ENCODE results near the gene PDE4D.
"Not testable (repeated sequence)": the region's sequence is repeated elsewhere in the genome, so short reads cannot be mapped to it uniquely, and the experiment has no call there.

PDE4D gene

GRCh38 chr5:59600998-59601397 is 292.5 kb downstream of the PDE4D start:
- DNase-seq = no peak

- no peak for DNase-seq
These were observed 293.4 kb downstream of the PDE4D start for GRCh38 chr5:59600153-59600552.

GRCh38 chr5:59599729-59600128 is 293.8 kb downstream of the PDE4D start:
- no peak for DNase-seq

DNA sequence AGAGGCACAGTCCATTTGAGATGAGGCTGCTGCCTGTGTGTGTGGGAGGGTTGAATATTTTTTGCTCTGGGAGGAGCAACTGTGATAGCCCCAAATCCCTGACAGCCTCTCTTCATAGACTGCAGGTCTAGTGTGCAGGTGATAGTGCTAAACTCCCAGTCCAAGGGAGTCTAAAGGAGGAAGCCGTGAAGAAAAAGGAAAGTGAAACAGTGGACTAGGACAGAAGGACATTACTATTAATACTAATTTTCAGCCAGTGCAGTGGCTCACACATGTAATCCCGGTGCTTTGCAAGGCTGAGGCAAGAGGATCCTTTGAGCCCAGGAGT is 295.0 kb downstream of the PDE4D start:
- DNase-seq = no peak

GRCh38 chr5:59597690-59598546 is 295.6 kb downstream of the PDE4D start:
- no peak for DNase-seq

DNA sequence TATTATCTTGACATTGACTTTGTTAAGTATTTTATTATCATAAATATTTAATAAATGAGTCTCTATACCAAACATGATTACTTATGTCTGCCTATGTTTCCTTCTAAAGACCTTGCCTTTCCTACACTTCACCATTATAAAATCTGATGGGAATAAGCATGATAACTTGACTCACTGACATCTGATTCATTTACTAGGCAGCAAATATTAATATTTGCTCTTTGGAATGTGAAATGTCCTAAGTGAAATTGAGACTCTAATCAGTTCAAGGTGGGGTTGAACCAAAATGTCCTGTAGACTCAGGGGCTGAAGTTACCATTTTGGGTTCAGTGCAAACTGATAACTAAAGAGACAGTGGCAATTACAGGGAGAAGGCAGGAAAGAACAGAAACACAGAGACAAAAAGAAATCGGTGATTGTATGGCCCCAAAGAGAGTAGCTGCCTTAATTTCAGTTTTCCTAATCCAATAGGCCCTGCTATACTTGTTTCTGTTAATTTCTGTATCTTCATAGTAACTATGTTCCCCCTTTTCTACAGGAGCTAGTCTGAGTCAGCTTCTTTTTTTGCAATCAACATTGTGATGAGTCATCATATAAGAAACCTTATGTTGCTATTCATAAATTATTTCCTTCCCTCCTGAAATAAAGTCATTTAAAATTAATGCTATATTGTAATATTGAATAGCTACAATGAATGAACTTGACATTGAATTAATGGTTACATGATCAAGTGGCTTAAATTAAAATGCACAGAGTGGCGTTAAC is 296.8 kb downstream of the PDE4D start:
- DNase-seq = no peak

DNA sequence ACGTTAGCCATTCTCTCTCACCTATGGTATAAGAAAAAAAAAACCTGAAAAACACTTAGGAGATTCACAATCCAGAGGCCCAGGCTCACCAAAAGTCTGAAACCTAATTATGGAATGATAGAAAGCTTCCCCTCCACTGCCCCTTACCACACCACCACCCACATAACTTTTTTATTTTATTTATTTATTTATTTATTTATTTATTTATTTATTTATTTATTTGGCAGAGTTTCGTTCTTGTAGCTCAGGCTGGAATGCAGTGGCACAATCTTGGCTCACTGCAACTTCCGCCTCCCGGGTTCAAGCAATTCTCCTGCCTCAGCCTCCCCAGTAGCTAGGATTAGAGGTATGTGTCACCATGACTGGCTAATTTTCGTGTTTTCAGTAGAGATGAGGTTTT is 299.4 kb downstream of the PDE4D start:
- not testable (repeated sequence) for DNase-seq

GRCh38 chr5:59593439-59594007 is 300.0 kb downstream of the PDE4D start:
- no peak for DNase-seq

GRCh38 chr5:59592101-59592500 is 301.4 kb downstream of the PDE4D start:
- no peak for DNase-seq

DNA sequence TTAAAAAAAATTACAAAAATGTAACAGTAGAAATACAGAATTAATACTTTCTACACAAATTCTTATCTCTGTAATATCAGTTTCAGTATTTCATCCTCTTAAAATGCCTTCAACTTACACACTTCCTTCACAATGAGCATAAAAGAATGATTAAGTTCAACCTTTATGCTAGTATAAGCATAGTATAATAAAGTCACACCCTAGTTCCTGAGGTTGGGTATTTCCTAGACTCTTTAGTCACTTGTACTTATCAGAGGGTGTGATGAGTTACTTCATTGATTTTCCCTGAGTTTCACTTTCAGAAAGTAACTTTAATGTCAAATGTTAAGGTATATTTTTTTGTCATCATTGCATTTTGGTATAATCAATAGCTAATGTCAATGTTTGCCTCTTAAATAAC is 302.4 kb downstream of the PDE4D start:
- no peak for DNase-seq

GRCh38 chr5:59588922-59589321 is 304.6 kb downstream of the PDE4D start:
- DNase-seq = no peak

- DNase-seq = peak; percentile 64
These were observed 305.8 kb downstream of the PDE4D start for GRCh38 chr5:59587489-59588337.

DNA sequence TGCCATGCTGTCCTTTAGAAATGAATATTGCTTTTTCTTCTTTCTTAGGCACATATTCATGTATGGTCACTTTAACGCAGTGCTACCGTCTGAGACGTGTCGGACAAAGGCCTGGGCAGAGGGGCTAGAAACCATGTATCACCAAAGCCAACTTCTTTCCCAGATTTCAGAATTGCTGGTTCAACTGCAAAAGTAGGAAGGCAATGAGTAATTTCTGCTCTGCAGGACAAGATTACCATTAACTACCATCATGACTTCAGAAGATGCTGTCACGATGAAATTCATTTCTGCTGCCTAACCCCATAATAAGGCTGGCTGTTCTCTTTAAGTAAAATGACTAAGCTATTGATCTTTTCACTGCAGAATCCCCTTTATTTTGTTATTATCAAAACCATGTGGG is 306.7 kb downstream of the PDE4D start:
- no peak for DNase-seq

DNA sequence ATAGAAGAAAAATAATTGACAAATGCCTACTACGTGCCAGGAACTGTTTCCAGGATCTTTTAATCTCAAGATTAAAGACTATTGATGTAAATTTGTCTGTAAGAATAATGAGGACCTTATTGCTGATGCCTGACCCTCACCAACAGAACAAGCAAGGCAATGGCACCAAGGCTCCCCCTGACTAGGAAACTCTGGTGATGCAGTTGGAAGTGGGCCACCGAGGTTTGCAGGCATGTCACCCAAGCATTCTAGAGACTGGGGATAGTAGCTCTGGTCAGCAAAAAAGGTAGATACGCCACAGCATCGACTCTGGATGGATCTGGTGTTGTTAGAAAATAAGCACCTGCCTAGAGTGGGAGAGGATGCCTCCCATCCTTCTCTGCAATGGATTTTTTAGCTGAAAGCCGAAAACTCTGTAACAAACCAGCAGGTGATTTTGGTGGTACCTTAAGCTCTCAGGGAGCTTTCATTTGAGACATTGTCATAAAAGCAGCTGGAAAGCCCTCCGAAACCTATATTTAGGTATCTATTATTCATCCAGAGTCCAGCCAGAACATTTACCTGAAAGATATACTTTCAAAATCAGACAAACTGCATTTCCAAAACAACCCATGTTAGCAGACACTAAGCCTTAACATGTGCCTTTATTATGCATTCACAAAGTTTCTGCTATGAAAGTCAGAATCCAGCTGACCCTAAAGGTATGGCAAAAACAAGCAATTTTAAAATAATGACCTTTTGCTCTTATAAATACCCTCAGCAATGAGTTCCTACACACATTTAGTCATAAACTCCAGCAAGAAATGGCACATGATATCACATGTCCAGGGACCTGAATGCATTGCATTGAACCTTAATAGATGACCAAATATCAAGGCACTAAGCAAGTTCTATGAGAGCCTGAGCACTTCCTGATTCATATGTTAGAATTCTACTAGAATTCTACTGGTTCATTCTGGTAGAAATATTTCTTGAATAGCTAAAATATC is 308.4 kb downstream of the PDE4D start:
- no peak for DNase-seq

DNA sequence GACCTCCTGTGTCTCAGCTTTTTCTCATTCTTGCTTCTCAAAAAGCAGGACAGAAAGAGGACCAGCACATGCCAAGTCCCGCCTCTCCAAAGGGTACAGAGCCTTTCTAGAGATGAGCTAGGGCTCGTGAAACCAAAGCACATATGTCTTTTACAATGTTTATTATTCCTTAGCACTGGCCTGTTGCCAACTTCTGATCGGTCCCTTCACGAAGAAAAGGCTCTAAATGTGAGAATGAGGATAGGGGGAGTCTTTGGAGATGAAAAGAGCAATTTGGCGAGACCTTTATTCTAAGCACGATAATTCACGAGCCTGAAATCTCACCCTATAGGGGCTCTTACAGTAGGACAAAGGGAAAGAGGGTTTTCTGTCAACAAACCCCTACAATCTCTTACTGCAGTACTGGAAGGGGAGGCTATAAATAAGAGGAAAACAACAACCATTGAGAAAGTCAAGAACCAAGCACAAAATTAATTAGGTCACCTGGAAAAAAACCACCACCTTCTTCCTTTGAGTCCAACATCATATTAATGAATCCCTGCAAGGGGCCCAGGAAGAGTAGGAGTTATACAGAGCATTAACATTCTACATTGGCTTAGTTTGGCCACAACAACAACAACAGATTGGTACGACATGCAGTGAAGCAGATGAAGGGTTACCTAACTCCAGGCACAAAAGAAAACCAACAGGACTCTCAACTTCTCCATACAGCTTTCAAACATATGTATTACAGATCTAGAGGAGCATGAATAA is 309.5 kb downstream of the PDE4D start:
- DNase-seq = peak; percentile 31

- no peak for DNase-seq
These were observed 310.2 kb downstream of the PDE4D start for GRCh38 chr5:59583151-59583809.

- DNase-seq = no peak
These were observed 310.8 kb downstream of the PDE4D start for GRCh38 chr5:59582746-59583145.

- DNase-seq = no peak
These were observed 313.7 kb downstream of the PDE4D start for GRCh38 chr5:59579824-59580167.

GRCh38 chr5:59579101-59579823 is 314.3 kb downstream of the PDE4D start:
- no peak for DNase-seq

GRCh38 chr5:59577485-59577884 is 316.0 kb downstream of the PDE4D start:
- DNase-seq = no peak
